ENCODE measurements around the gene RAX2.

RAX2 gene

GRCh38 chr19:3808420-3809143 lies 36.6 kb upstream of the RAX2 start:
- TF ChIP-seq CTCF (IDR thresholded peaks at IDR 0.05; ENCODE audit: low read length): no peak
- no peak for TF ChIP-seq EZH2 (optimal IDR thresholded peaks at IDR 0.05; ENCODE audit: low read depth, low read length)
- TF ChIP-seq EZH2phosphoT487 (IDR thresholded peaks at IDR 0.05; ENCODE audit: low read length): no peak
- H3K9ac ChIP-seq (ENCODE audit: low read length): no peak overlapping the region
- no peak overlapping the region for H2AFZ ChIP-seq (ENCODE audit: low read length)
- no peaks in the 10 kb centered on the region for H3K4me1 ChIP-seq (ENCODE audit: low read length)
- H3K9me2 ChIP-seq (replicated peaks; ENCODE audit: insufficient read depth, low read length): no peaks in the 10 kb centered on the region
- H3F3A ChIP-seq (ENCODE audit: insufficient read depth, low read length): no peaks in the 10 kb centered on the region
- no peak overlapping the region for H3K27ac ChIP-seq (ENCODE audit: low read length)
- H3K4me2 ChIP-seq (ENCODE audit: low read depth, low read length): no peak overlapping the region
- H4K20me1 ChIP-seq (ENCODE audit: insufficient read depth, low read length): no peaks in the 10 kb centered on the region
- no peaks in the 10 kb centered on the region for H3K36me3 ChIP-seq (replicated peaks; ENCODE audit: insufficient read depth, low read length)
- H3K9me3 ChIP-seq (replicated peaks; ENCODE audit: insufficient read depth, low read length): no peaks in the 10 kb centered on the region
- H3K4me3 ChIP-seq (ENCODE audit: low read length): no peak overlapping the region
- peaks cover 96% of the 10 kb centered on the region for H3K27me3 ChIP-seq (replicated peaks; ENCODE audit: insufficient read depth, low read length)
- no peaks in the 10 kb centered on the region for H3K79me2 ChIP-seq (ENCODE audit: low read length)
- DNase-seq: no peak

- no peaks in the 10 kb centered on the region for H3K36me3 ChIP-seq (replicated peaks; ENCODE audit: insufficient read depth, low read length)
- no peaks in the 10 kb centered on the region for H3K79me2 ChIP-seq (ENCODE audit: low read length)
- H3F3A ChIP-seq (ENCODE audit: insufficient read depth, low read length): no peaks in the 10 kb centered on the region
- no peak for TF ChIP-seq CTCF (IDR thresholded peaks at IDR 0.05; ENCODE audit: low read length)
- TF ChIP-seq EZH2 (optimal IDR thresholded peaks at IDR 0.05; ENCODE audit: low read depth, low read length): no peak
- no peak for TF ChIP-seq EZH2phosphoT487 (IDR thresholded peaks at IDR 0.05; ENCODE audit: low read length)
- H4K20me1 ChIP-seq (ENCODE audit: insufficient read depth, low read length): no peaks in the 10 kb centered on the region
- H3K9me3 ChIP-seq (replicated peaks; ENCODE audit: insufficient read depth, low read length): no peaks in the 10 kb centered on the region
- no peak overlapping the region for H2AFZ ChIP-seq (ENCODE audit: low read length)
- peaks cover 96% of the 10 kb centered on the region for H3K27me3 ChIP-seq (replicated peaks; ENCODE audit: insufficient read depth, low read length)
- H3K27ac ChIP-seq (ENCODE audit: low read length): no peak overlapping the region
- H3K9me2 ChIP-seq (replicated peaks; ENCODE audit: insufficient read depth, low read length): no peaks in the 10 kb centered on the region
- H3K4me2 ChIP-seq (ENCODE audit: low read depth, low read length): no peak overlapping the region
- H3K4me3 ChIP-seq (ENCODE audit: low read length): no peak overlapping the region
- H3K4me1 ChIP-seq (ENCODE audit: low read length): no peaks in the 10 kb centered on the region
- no peak for DNase-seq
- no peak overlapping the region for H3K9ac ChIP-seq (ENCODE audit: low read length)
These were observed 35.7 kb upstream of the RAX2 start for GRCh38 chr19:3807574-3808354.

- Histone ChIP-seq H3K4me1 (ENCODE audit: low read length) (no peaks in the 10 kb centered on the region), H3K4me2 (ENCODE audit: low read depth, low read length) (no peak overlapping the region), H4K20me1 (ENCODE audit: insufficient read depth, low read length) (no peaks in the 10 kb centered on the region), H3K79me2 (ENCODE audit: low read length) (no peaks in the 10 kb centered on the region), H3F3A (ENCODE audit: insufficient read depth, low read length) (no peaks in the 10 kb centered on the region), H3K9ac (ENCODE audit: low read length) (no peak overlapping the region), H3K27ac (ENCODE audit: low read length) (no peak overlapping the region), H3K4me3 (ENCODE audit: low read length) (no peak overlapping the region), H2AFZ (ENCODE audit: low read length) (no peak overlapping the region), H3K9me2 (replicated peaks; ENCODE audit: insufficient read depth, low read length) (no peaks in the 10 kb centered on the region), H3K27me3 (replicated peaks; ENCODE audit: insufficient read depth, low read length) (peaks cover 96% of the 10 kb centered on the region), H3K36me3 (replicated peaks; ENCODE audit: insufficient read depth, low read length) (no peaks in the 10 kb centered on the region), H3K9me3 (replicated peaks; ENCODE audit: insufficient read depth, low read length) (no peaks in the 10 kb centered on the region)
- TF ChIP-seq EZH2 (optimal IDR thresholded peaks at IDR 0.05; ENCODE audit: low read depth, low read length) (no peak), EZH2phosphoT487 (IDR thresholded peaks at IDR 0.05; ENCODE audit: low read length) (no peak), CTCF (IDR thresholded peaks at IDR 0.05; ENCODE audit: low read length) (no peak)
- DNase-seq: no peak
These were observed 35.1 kb upstream of the RAX2 start for GRCh38 chr19:3807131-3807480.
